IPS-20b (cell line): ENCODE data around the gene FBXO24.

Experiments
- H3K27ac ChIP-seq: one replicate; pipeline ENCODE4 v1.5.1; 2013; ENCODE audit warnings: low read length
- H3K27me3 ChIP-seq: 2 replicates; pipeline ENCODE4 v1.6.1; 2013; ENCODE audit warnings: mild to moderate bottlenecking, low read length, inconsistent platforms; ENCODE audit not compliant: insufficient read depth
- H3K36me3 ChIP-seq: 2 replicates; pipeline ENCODE4 v1.6.1; 2013; ENCODE audit warnings: low read depth, mild to moderate bottlenecking, inconsistent platforms, low read length, moderate library complexity; ENCODE audit not compliant: insufficient read depth
- H3K4me1 ChIP-seq: 2 replicates; pipeline ENCODE4 v1.6.1; 2013; ENCODE audit warnings: mild to moderate bottlenecking, control low read depth, inconsistent platforms, low read length, moderate library complexity; ENCODE audit not compliant: insufficient read depth
- H3K4me3 ChIP-seq: 2 replicates; pipeline ENCODE4 v1.5.1; 2013; ENCODE audit warnings: mild to moderate bottlenecking, low read length, inconsistent platforms
- H3K9ac ChIP-seq: 2 replicates; pipeline ENCODE4 v1.6.1; 2013; ENCODE audit warnings: low read depth, mild to moderate bottlenecking, inconsistent platforms, low read length, moderate library complexity
- H3K9me3 ChIP-seq: 2 replicates; pipeline ENCODE4 v1.6.1; 2013; ENCODE audit warnings: mild to moderate bottlenecking, low read depth, low read length, inconsistent platforms; ENCODE audit not compliant: insufficient read depth

FBXO24 gene

GRCh38 chr7:100604028-100604975 lies 18.2 kb downstream of the FBXO24 start:
- H3K4me1 ChIP-seq: peaks cover 21% of the 10 kb centered on the region; the same call in 1 of the 2 replicates
- H3K27ac ChIP-seq: no peak overlapping the region
- H3K4me3 ChIP-seq: peak overlapping the region; percentile 74

GRCh38 chr7:100604976-100605911 lies 19.1 kb downstream of the FBXO24 start:
- Histone ChIP-seq H3K36me3 (no peaks in the 10 kb centered on the region), H3K4me3 (peak overlapping the region; percentile 67), H3K4me1 (peaks cover 21% of the 10 kb centered on the region; the same call in 1 of the 2 replicates), H3K27ac (no peak overlapping the region), H3K9ac (peak overlapping the region; percentile 67; the same call in 1 of the 2 replicates), H3K27me3 (peaks cover 19% of the 10 kb centered on the region), H3K9me3 (no peaks in the 10 kb centered on the region)

More at GRCh38 chr7:100604028-100604975, 18.2 kb downstream of the FBXO24 start:
- Histone ChIP-seq H3K9ac (peak overlapping the region; percentile 83; the same call in 1 of the 2 replicates), H3K27me3 (peaks cover 19% of the 10 kb centered on the region), H3K36me3 (no peaks in the 10 kb centered on the region), H3K9me3 (no peaks in the 10 kb centered on the region)

- Histone ChIP-seq H3K4me3 (peak overlapping the region; percentile 67; the same call in 1 of the 2 replicates), H3K9me3 (no peaks in the 10 kb centered on the region), H3K36me3 (no peaks in the 10 kb centered on the region), H3K27me3 (peaks cover 19% of the 10 kb centered on the region), H3K9ac (no peak overlapping the region; the same call in 1 of the 2 replicates), H3K27ac (no peak overlapping the region), H3K4me1 (peaks cover 21% of the 10 kb centered on the region; the same call in 1 of the 2 replicates)
Measured at GRCh38 chr7:100606313-100606712, 20.2 kb downstream of the FBXO24 start.

- no peak overlapping the region for H3K9ac ChIP-seq
- H3K4me1 ChIP-seq: peaks cover 15% of the 10 kb centered on the region; the same call in 1 of the 2 replicates
- no peaks in the 10 kb centered on the region for H3K36me3 ChIP-seq
- peaks cover 19% of the 10 kb centered on the region for H3K27me3 ChIP-seq
- H3K4me3 ChIP-seq: no peak overlapping the region
- no peaks in the 10 kb centered on the region for H3K9me3 ChIP-seq
- H3K27ac ChIP-seq: no peak overlapping the region
Measured at GRCh38 chr7:100607111-100607510, 21.0 kb downstream of the FBXO24 start.

- no peak overlapping the region for H3K27ac ChIP-seq
- H3K27me3 ChIP-seq: peaks cover 22% of the 10 kb centered on the region
- H3K9ac ChIP-seq: no peak overlapping the region
- no peaks in the 10 kb centered on the region for H3K9me3 ChIP-seq
- H3K4me1 ChIP-seq: peaks cover 4% of the 10 kb centered on the region; the same call in 1 of the 2 replicates
- no peak overlapping the region for H3K4me3 ChIP-seq
- no peaks in the 10 kb centered on the region for H3K36me3 ChIP-seq
Measured at GRCh38 chr7:100609958-100610357, 23.8 kb downstream of the FBXO24 start.

GRCh38 chr7:100611983-100612729 lies 26.0 kb downstream of the FBXO24 start, which contains the start of gene MOSPD3:
Gene MOSPD3 (plus strand): TSS chr7:100612540. CDS start chr7:100612792, 252 bp downstream.
- peak within 1 kb of the TSS; percentile 91; the same call in 1 of the 2 replicates for H3K9ac ChIP-seq
- peak within 1 kb of the TSS; percentile 90 for H3K4me3 ChIP-seq
- no peaks in the 10 kb centered on the region for H3K9me3 ChIP-seq
- no peaks in the 10 kb centered on the region for H3K4me1 ChIP-seq
- no peaks in the 10 kb centered on the region for H3K36me3 ChIP-seq
- H3K27me3 ChIP-seq: peaks cover 6% of the 10 kb centered on the region
- H3K27ac ChIP-seq: peak within 1 kb of the TSS; percentile 67

GRCh38 chr7:100612730-100613390 lies 26.7 kb downstream of the FBXO24 start:
- Histone ChIP-seq H3K9ac (peak overlapping the region; percentile 56; the same call in 1 of the 2 replicates), H3K36me3 (no peaks in the 10 kb centered on the region)

GRCh38 chr7:100613412-100614175 lies 27.5 kb downstream of the FBXO24 start:
- peak overlapping the region; percentile 90 for H3K4me3 ChIP-seq
- no peak overlapping the region for H3K9ac ChIP-seq
- peaks cover 6% of the 10 kb centered on the region for H3K27me3 ChIP-seq
- no peak overlapping the region for H3K27ac ChIP-seq
- no peaks in the 10 kb centered on the region for H3K9me3 ChIP-seq
- H3K36me3 ChIP-seq: no peaks in the 10 kb centered on the region
- no peaks in the 10 kb centered on the region for H3K4me1 ChIP-seq

More at GRCh38 chr7:100612730-100613390, 26.7 kb downstream of the FBXO24 start:
- Histone ChIP-seq H3K9me3 (no peaks in the 10 kb centered on the region), H3K4me1 (no peaks in the 10 kb centered on the region), H3K27me3 (peaks cover 6% of the 10 kb centered on the region), H3K27ac (no peak overlapping the region), H3K4me3 (peak overlapping the region; percentile 90)

GRCh38 chr7:100614308-100614861 lies 28.3 kb downstream of the FBXO24 start:
- Histone ChIP-seq H3K27me3 (peaks cover 6% of the 10 kb centered on the region), H3K9me3 (no peaks in the 10 kb centered on the region), H3K9ac (no peak overlapping the region), H3K36me3 (no peaks in the 10 kb centered on the region), H3K27ac (no peak overlapping the region), H3K4me3 (no peak overlapping the region), H3K4me1 (no peaks in the 10 kb centered on the region)
